Measurements from ENCODE around the gene S100P. TPM values are rescaled to one million over a fixed set of nuclear protein-coding genes. Genes with fewer than 3 reads are reported as not detected.

Gene S100P
- not detected in 2 replicates for total RNA-seq

DNA sequence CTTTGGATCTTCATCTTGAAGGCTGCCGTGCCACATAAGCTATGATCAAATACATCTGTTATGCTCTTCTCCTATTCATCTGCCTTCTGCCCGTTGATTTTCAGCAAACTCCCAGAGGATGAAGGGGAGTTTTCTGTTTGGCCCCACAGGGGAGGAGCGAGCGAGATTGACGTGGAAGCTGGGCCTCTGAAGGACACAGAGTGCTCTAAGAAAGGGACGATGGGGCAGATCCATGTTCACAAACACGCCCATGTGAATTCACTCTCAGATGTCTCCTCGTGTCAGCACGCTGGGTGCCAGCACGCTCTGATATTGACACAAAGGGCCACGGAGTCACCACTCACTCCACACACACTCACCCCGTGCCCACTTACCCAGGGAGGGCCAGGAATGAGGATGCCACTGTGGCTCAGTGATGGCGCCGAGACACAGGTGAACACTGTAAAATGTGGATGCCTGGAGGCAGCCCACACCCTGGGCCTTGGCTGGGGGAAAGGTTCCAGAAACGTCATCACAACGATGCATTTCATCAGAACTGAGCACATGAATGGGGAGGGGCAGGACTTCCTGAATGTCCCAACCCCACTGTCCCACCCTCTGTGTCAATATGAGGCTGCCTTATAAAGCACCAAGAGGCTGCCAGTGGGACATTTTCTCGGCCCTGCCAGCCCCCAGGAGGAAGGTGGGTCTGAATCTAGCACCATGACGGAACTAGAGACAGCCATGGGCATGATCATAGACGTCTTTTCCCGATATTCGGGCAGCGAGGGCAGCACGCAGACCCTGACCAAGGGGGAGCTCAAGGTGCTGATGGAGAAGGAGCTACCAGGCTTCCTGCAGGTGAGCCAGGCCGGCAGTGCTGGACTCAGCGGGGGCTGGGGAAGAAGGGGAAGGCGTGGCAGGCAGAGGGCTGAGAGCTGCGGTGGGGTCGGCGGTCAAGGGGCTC is at the start of gene S100P:
TSS of gene S100P (plus strand) at position 648 of the 946 bp plus-strand sequence. CDS start at position 703, 55 bp downstream.

GRCh38 chr4:6709230-6710114 is 15.8 kb downstream of the S100P start, which contains the start of gene MRFAP1L1:
Gene MRFAP1L1 (minus strand): TSS chr4:6709865. CDS start chr4:6709629, 236 bp downstream.

GRCh38 chr4:6716018-6716911 is 22.6 kb downstream of the S100P start, which contains the start of gene BLOC1S4:
Gene BLOC1S4 (plus strand): TSS chr4:6716174. CDS start chr4:6716210, 36 bp downstream.

Other genes starting within 250 kb of the S100P start
- gene PPP2R2C, start 221.3 kb upstream of the S100P start, total RNA-seq: not detected in 2 replicates
- 6.1 and 7.5 TPM in 2 replicates for gene MAN2B2, start 118.7 kb upstream of the S100P start, total RNA-seq
- 125 and 134 TPM in 2 replicates for gene MRFAP1, start 53.2 kb upstream of the S100P start, total RNA-seq
- 57.2 and 80.1 TPM in 2 replicates for gene MRFAP1L1, start 16.0 kb downstream of the S100P start, total RNA-seq
- gene BLOC1S4, start 22.3 kb downstream of the S100P start, total RNA-seq: 14.9 and 21.1 TPM in 2 replicates
- 17.9 and 33.6 TPM in 2 replicates for gene KIAA0232, start 88.8 kb downstream of the S100P start, total RNA-seq
- gene TBC1D14, start 215.9 kb downstream of the S100P start, total RNA-seq: 30.2 and 32.2 TPM in 2 replicates